ENCODE data around the gene TTC7B.

Gene TTC7B

DNA sequence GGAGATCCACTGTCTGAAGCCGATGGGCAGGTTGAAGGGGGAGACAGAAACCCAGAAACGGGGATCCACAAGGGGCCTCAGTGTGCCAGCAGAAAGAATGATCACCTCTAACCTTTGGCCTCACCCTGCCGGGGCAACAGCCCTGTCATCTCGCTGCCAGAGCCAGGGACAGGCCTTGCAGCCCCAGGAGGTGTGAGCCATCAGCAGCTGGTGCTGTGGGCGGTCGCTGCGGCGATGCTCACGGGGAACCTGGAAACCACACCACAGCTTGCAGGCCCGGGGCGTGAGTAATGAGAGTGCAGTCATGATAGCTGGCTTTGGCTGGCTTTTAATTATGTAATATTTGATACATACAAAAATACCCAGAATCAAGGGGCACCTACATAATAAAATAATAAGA lies 4.7 kb upstream of the TTC7B start:
- H3K4me3 ChIP-seq (ENCODE audit: low read depth in 1 of 2, low read length in 2 of 2), result no peak overlapping the region
- DNase-seq, result peak; percentile 66
- no peak overlapping the region for H2AFZ ChIP-seq (ENCODE audit: low read depth, low read length)
- H3K27ac ChIP-seq (ENCODE audit: low read length), result no peak overlapping the region
- H3K4me2 ChIP-seq (ENCODE audit: insufficient read depth, low read length), result no peak overlapping the region
- ATAC-seq (ENCODE audit: insufficient read depth, low read depth), result peak; percentile 84
- no peaks in the 10 kb centered on the region for H3K36me3 ChIP-seq (ENCODE audit: insufficient read depth, low read length)
- H3K9me3 ChIP-seq (ENCODE audit: insufficient read depth, low read length, severe bottlenecking), result peaks cover 9% of the 10 kb centered on the region
- peaks cover 12% of the 10 kb centered on the region for H3K27me3 ChIP-seq (ENCODE audit: insufficient read depth, low read length, poor library complexity)
- TF ChIP-seq, protein P1, sequence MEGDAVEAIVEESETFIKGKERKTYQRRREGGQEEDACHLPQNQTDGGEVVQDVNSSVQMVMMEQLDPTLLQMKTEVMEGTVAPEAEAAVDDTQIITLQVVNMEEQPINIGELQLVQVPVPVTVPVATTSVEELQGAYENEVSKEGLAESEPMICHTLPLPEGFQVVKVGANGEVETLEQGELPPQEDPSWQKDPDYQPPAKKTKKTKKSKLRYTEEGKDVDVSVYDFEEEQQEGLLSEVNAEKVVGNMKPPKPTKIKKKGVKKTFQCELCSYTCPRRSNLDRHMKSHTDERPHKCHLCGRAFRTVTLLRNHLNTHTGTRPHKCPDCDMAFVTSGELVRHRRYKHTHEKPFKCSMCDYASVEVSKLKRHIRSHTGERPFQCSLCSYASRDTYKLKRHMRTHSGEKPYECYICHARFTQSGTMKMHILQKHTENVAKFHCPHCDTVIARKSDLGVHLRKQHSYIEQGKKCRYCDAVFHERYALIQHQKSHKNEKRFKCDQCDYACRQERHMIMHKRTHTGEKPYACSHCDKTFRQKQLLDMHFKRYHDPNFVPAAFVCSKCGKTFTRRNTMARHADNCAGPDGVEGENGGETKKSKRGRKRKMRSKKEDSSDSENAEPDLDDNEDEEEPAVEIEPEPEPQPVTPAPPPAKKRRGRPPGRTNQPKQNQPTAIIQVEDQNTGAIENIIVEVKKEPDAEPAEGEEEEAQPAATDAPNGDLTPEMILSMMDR (IDR thresholded peaks at IDR 0.05; ENCODE audit: borderline replicate concordance, extremely low read depth, low read length, poor library complexity, severe bottlenecking), result no peak
- TF ChIP-seq EZH2 (IDR thresholded peaks at IDR 0.05; ENCODE audit: borderline replicate concordance, low read depth, low read length, severe bottlenecking), result no peak
- H4K20me1 ChIP-seq (ENCODE audit: insufficient read depth, low read length), result peaks cover 3% of the 10 kb centered on the region; the same call in 1 of the 2 replicates
- H3K4me1 ChIP-seq (ENCODE audit: insufficient read depth, low read length), result peaks cover 5% of the 10 kb centered on the region; the same call in 1 of the 2 replicates
- H3K79me2 ChIP-seq (ENCODE audit: insufficient read depth, low read length), result no peaks in the 10 kb centered on the region
- H3K9ac ChIP-seq (ENCODE audit: low read depth, low read length), result no peak overlapping the region

DNA sequence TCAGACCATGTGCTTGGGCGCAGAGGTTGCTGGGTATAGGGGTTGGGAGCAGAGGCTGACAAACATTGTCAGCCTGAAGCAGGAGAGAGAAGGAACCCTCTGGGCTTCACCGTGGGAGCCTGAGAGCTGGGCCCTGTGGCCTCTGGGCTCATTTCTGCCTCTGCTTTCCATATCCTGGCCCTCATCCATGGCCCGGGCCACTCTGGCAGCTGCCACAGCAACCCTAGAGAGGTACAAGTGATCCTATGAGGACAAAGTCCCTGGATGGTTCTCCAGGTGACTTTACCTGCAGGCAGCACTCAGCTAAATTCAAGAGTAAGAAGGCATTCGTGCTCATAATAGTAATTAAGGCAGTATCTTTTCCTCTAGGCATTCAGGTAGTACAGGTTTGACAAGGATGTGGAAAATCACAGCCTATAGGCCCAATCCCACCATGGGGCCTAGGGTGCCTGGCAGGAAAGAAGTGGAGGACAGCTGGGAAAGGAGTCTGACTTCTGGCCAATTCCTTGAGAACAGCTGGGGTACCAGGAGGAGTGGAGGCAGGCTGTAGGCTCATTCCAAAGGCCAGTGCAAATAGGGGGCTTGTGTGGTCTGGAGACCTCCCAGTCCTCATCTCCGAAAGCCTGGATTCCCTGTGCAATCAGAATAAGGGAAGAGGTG lies 3.6 kb upstream of the TTC7B start:
- no peak for TF ChIP-seq EZH2 (IDR thresholded peaks at IDR 0.05; ENCODE audit: borderline replicate concordance, low read depth, low read length, severe bottlenecking)
- TF ChIP-seq, protein P1 (IDR thresholded peaks at IDR 0.05; ENCODE audit: borderline replicate concordance, extremely low read depth, low read length, poor library complexity, severe bottlenecking), result no peak
- H3K9ac ChIP-seq (ENCODE audit: low read depth, low read length), result no peak overlapping the region
- no peak for ATAC-seq (ENCODE audit: insufficient read depth, low read depth)
- DNase-seq, result no peak
- peaks cover 3% of the 10 kb centered on the region; the same call in 1 of the 2 replicates for H4K20me1 ChIP-seq (ENCODE audit: insufficient read depth, low read length)
- H3K79me2 ChIP-seq (ENCODE audit: insufficient read depth, low read length), result no peaks in the 10 kb centered on the region
- H3K27me3 ChIP-seq (ENCODE audit: insufficient read depth, low read length, poor library complexity), result peaks cover 13% of the 10 kb centered on the region
- H3K4me1 ChIP-seq (ENCODE audit: insufficient read depth, low read length), result peaks cover 15% of the 10 kb centered on the region
- peaks cover 9% of the 10 kb centered on the region for H3K9me3 ChIP-seq (ENCODE audit: insufficient read depth, low read length, severe bottlenecking)
- H3K4me2 ChIP-seq (ENCODE audit: insufficient read depth, low read length), result no peak overlapping the region
- H3K27ac ChIP-seq (ENCODE audit: low read length), result no peak overlapping the region
- no peaks in the 10 kb centered on the region for H3K36me3 ChIP-seq (ENCODE audit: insufficient read depth, low read length)
- H2AFZ ChIP-seq (ENCODE audit: low read depth, low read length), result no peak overlapping the region
- H3K4me3 ChIP-seq (ENCODE audit: low read depth in 1 of 2, low read length in 2 of 2), result no peak overlapping the region

DNA sequence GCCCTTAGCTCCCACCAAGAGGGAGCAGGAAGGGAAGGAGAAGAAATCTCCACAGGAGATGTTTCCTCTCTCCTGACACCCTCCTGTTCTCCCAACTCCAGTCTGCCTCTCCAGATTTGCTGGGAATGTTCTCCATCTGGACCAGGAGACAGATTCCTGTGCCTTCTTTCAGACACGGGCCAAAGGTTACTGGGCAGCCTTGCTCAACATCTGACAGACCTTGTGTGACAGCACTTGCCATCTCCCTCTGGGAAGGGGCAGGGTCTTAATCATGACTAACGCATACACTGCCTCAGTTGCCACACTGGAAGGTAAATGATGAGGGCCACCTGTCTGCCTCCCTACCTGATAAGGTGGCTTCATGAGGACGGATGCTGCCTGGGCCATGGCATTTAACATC lies 2.5 kb upstream of the TTC7B start:
- Histone ChIP-seq H2AFZ (ENCODE audit: low read depth, low read length) (no peak overlapping the region), H3K4me1 (ENCODE audit: insufficient read depth, low read length) (peaks cover 16% of the 10 kb centered on the region), H3K27ac (ENCODE audit: low read length) (no peak overlapping the region), H4K20me1 (ENCODE audit: insufficient read depth, low read length) (peaks cover 3% of the 10 kb centered on the region; the same call in 1 of the 2 replicates), H3K4me3 (ENCODE audit: low read depth in 1 of 2, low read length in 2 of 2) (no peak overlapping the region), H3K9me3 (ENCODE audit: insufficient read depth, low read length, severe bottlenecking) (peaks cover 5% of the 10 kb centered on the region), H3K36me3 (ENCODE audit: insufficient read depth, low read length) (no peaks in the 10 kb centered on the region), H3K79me2 (ENCODE audit: insufficient read depth, low read length) (no peaks in the 10 kb centered on the region), H3K4me2 (ENCODE audit: insufficient read depth, low read length) (no peak overlapping the region), H3K9ac (ENCODE audit: low read depth, low read length) (no peak overlapping the region), H3K27me3 (ENCODE audit: insufficient read depth, low read length, poor library complexity) (peaks cover 18% of the 10 kb centered on the region)
- no peak for DNase-seq
- ATAC-seq (ENCODE audit: insufficient read depth, low read depth), result no peak
- TF ChIP-seq, protein P1 (IDR thresholded peaks at IDR 0.05; ENCODE audit: borderline replicate concordance, extremely low read depth, low read length, poor library complexity, severe bottlenecking), result no peak
- no peak for TF ChIP-seq EZH2 (IDR thresholded peaks at IDR 0.05; ENCODE audit: borderline replicate concordance, low read depth, low read length, severe bottlenecking)
